Measurements from ENCODE around the gene FGF18. TPM values are rescaled to one million over a fixed set of nuclear protein-coding genes. Genes with fewer than 3 reads are reported as not detected.
"Not testable (repeated sequence)": the region's sequence is repeated elsewhere in the genome, so short reads cannot be mapped to it uniquely, and the experiment has no call there.

Gene FGF18
- polyA plus RNA-seq, 1 donor from 2014 or later = 1.2 TPM

DNA sequence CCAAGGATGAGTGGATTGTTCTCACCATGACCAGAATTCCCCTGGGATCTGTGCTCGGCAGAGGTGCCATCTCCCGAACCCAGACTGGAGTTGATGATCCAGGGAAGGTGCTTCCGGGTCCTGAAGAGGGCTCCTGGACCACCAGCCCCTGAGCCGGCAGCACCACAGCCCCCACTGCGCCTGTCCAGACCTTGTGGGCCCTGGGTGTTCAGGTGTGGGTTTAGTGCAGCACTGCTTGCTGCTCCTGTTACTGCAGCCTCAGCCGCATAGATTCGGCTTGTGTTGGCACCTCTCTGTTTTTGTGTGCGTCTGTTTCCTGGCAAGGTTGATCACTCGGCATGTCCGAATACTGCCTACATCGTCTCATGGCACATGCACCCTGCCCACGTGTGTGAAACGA, 48.1 kb upstream of the FGF18 start:
- TF ChIP-seq MXI1 (conservative IDR thresholded peaks at IDR 0.05; ENCODE audit: poor library complexity, severe bottlenecking) (no peak), RAD21 (conservative IDR thresholded peaks at IDR 0.05) (no peak), TAF1 (IDR thresholded peaks at IDR 0.05; ENCODE audit: low read depth) (no peak), EZH2 (IDR thresholded peaks at IDR 0.05; ENCODE audit: borderline replicate concordance, insufficient read depth, low read length, poor library complexity, severe bottlenecking) (no peak), EP300 (conservative IDR thresholded peaks at IDR 0.05; ENCODE audit: poor library complexity, severe bottlenecking) (no peak), POLR2AphosphoS5 (IDR thresholded peaks at IDR 0.05) (no peak)
- TF ChIP-seq, protein P1, sequence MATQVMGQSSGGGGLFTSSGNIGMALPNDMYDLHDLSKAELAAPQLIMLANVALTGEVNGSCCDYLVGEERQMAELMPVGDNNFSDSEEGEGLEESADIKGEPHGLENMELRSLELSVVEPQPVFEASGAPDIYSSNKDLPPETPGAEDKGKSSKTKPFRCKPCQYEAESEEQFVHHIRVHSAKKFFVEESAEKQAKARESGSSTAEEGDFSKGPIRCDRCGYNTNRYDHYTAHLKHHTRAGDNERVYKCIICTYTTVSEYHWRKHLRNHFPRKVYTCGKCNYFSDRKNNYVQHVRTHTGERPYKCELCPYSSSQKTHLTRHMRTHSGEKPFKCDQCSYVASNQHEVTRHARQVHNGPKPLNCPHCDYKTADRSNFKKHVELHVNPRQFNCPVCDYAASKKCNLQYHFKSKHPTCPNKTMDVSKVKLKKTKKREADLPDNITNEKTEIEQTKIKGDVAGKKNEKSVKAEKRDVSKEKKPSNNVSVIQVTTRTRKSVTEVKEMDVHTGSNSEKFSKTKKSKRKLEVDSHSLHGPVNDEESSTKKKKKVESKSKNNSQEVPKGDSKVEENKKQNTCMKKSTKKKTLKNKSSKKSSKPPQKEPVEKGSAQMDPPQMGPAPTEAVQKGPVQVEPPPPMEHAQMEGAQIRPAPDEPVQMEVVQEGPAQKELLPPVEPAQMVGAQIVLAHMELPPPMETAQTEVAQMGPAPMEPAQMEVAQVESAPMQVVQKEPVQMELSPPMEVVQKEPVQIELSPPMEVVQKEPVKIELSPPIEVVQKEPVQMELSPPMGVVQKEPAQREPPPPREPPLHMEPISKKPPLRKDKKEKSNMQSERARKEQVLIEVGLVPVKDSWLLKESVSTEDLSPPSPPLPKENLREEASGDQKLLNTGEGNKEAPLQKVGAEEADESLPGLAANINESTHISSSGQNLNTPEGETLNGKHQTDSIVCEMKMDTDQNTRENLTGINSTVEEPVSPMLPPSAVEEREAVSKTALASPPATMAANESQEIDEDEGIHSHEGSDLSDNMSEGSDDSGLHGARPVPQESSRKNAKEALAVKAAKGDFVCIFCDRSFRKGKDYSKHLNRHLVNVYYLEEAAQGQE (IDR thresholded peaks at IDR 0.05; ENCODE audit: borderline replicate concordance) = no peak
- H3K36me3 ChIP-seq (ENCODE audit: insufficient read depth, low read length) = no peaks in the 10 kb centered on the region

DNA sequence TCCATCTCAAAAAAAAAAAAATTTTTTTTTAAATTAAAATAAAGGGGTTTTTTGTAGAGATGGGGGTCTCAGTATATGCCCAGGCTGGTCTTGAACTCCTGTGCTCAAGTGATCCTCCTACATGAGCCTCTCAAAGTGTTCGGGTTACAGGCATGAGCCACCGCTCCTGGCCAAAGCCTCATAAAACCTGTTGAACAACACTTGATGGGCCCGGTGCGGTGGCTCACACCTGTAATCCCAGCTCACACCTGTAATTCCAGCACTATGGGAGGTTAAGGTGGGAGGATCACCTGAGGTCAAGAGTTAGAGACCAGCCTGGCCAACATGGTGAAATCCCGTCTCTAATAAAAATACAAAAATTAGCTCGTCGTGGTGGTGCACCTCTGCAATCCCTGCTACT, 39.5 kb upstream of the FGF18 start:
- TF ChIP-seq EP300 (conservative IDR thresholded peaks at IDR 0.05; ENCODE audit: poor library complexity, severe bottlenecking) = no peak
- TF ChIP-seq, protein P1 (IDR thresholded peaks at IDR 0.05; ENCODE audit: borderline replicate concordance) = no peak
- TF ChIP-seq RAD21 (conservative IDR thresholded peaks at IDR 0.05) = no peak
- TF ChIP-seq, protein P2, sequence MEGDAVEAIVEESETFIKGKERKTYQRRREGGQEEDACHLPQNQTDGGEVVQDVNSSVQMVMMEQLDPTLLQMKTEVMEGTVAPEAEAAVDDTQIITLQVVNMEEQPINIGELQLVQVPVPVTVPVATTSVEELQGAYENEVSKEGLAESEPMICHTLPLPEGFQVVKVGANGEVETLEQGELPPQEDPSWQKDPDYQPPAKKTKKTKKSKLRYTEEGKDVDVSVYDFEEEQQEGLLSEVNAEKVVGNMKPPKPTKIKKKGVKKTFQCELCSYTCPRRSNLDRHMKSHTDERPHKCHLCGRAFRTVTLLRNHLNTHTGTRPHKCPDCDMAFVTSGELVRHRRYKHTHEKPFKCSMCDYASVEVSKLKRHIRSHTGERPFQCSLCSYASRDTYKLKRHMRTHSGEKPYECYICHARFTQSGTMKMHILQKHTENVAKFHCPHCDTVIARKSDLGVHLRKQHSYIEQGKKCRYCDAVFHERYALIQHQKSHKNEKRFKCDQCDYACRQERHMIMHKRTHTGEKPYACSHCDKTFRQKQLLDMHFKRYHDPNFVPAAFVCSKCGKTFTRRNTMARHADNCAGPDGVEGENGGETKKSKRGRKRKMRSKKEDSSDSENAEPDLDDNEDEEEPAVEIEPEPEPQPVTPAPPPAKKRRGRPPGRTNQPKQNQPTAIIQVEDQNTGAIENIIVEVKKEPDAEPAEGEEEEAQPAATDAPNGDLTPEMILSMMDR (IDR thresholded peaks at IDR 0.05; ENCODE audit: poor library complexity, severe bottlenecking) = no peak
- no peak for TF ChIP-seq TAF1 (IDR thresholded peaks at IDR 0.05; ENCODE audit: low read depth)
- no peak for TF ChIP-seq MXI1 (conservative IDR thresholded peaks at IDR 0.05; ENCODE audit: poor library complexity, severe bottlenecking)
- no peak for TF ChIP-seq SMC3 (conservative IDR thresholded peaks at IDR 0.05; ENCODE audit: poor library complexity)
- TF ChIP-seq EZH2 (IDR thresholded peaks at IDR 0.05; ENCODE audit: borderline replicate concordance, insufficient read depth, low read length, poor library complexity, severe bottlenecking) = no peak
- TF ChIP-seq POLR2AphosphoS5 (IDR thresholded peaks at IDR 0.05) = no peak
- Histone ChIP-seq H3K4me2 (ENCODE audit: low read length) (no peak overlapping the region), H2AFZ (ENCODE audit: low read depth, low read length) (no peak overlapping the region), H3K9me3 (ENCODE audit: low read length) (no peaks in the 10 kb centered on the region), H3K9me2 (ENCODE audit: insufficient read depth, low read length) (no peaks in the 10 kb centered on the region), H3K27ac (ENCODE audit: low read length) (no peak overlapping the region), H3F3A (ENCODE audit: insufficient read depth, low read length, poor library complexity, severe bottlenecking) (no peaks in the 10 kb centered on the region), H4K20me1 (ENCODE audit: insufficient read depth) (no peaks in the 10 kb centered on the region), H3K9ac (ENCODE audit: low read length) (no peak overlapping the region), H3K4me3 (ENCODE audit: low read length) (no peak overlapping the region), H3K36me3 (ENCODE audit: insufficient read depth, low read length) (no peaks in the 10 kb centered on the region), H3K27me3 (ENCODE audit: insufficient read depth, low read depth, low read length) (no peaks in the 10 kb centered on the region), H3K79me2 (replicated peaks; ENCODE audit: insufficient read depth, low read length) (no peaks in the 10 kb centered on the region)

More for the DNA sequence above, 48.1 kb upstream of the FGF18 start:
- Histone ChIP-seq H3K9me2 (ENCODE audit: insufficient read depth, low read length) (no peaks in the 10 kb centered on the region), H2AFZ (ENCODE audit: low read depth, low read length) (no peak overlapping the region), H3K4me2 (ENCODE audit: low read length) (no peak overlapping the region), H3K9ac (ENCODE audit: low read length) (no peak overlapping the region), H3K79me2 (replicated peaks; ENCODE audit: insufficient read depth, low read length) (no peaks in the 10 kb centered on the region), H3K27ac (ENCODE audit: low read length) (no peak overlapping the region), H4K20me1 (ENCODE audit: insufficient read depth) (no peaks in the 10 kb centered on the region), H3K9me3 (ENCODE audit: low read length) (no peaks in the 10 kb centered on the region), H3K4me3 (ENCODE audit: low read length) (no peak overlapping the region), H3K27me3 (ENCODE audit: insufficient read depth, low read depth, low read length) (no peaks in the 10 kb centered on the region), H3F3A (ENCODE audit: insufficient read depth, low read length, poor library complexity, severe bottlenecking) (no peaks in the 10 kb centered on the region)

DNA sequence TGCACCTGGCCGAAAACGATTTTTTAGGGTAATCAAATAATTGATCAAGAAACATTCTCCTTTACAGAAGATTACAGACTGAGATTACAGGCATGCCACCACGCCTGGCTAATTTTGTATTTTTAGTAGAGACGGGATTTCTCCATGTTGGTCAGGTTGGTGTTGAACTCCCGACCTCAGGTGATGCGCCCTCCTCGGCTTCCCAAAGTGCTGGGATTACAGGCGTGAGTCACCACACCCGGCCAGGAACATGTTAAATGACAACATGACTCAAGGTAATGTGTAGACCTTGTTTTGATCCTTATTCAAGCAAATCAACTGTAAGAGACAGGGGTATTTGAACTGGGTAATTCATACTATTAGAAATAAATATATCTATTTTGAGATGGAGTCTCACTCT, 35.0 kb upstream of the FGF18 start:
- not testable (repeated sequence) for H2AFZ ChIP-seq (ENCODE audit: low read depth, low read length); H3K36me3 ChIP-seq (ENCODE audit: insufficient read depth, low read length); H3K4me3 ChIP-seq (ENCODE audit: low read length); H3K27ac ChIP-seq (ENCODE audit: low read length); H3F3A ChIP-seq (ENCODE audit: insufficient read depth, low read length, poor library complexity, severe bottlenecking); H3K9me3 ChIP-seq (ENCODE audit: low read length); H3K4me2 ChIP-seq (ENCODE audit: low read length); H3K9me2 ChIP-seq (ENCODE audit: insufficient read depth, low read length); H3K9ac ChIP-seq (ENCODE audit: low read length); H4K20me1 ChIP-seq (ENCODE audit: insufficient read depth); H3K79me2 ChIP-seq (replicated peaks; ENCODE audit: insufficient read depth, low read length); H3K27me3 ChIP-seq (ENCODE audit: insufficient read depth, low read depth, low read length)

DNA sequence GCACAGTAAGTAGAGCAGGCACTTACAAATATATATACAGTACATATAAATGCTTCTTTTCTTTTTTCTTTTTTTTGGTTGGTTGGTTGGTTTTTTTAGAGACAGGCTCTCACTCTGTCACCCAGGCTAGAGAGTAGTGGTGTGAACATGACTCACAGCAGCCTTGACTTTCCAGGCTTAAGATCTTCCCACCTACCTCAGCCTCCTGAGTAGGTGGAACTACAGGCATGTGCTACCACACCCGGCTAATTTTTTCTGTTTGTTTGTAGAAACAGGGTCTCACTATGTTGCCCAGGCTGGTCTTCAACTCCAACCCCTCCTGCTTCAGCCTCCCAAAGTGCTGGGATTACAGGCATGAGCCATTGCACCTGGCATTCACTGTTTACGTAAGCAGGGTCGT, 34.4 kb upstream of the FGF18 start:
- H3K27ac ChIP-seq (ENCODE audit: low read length); H3K27me3 ChIP-seq (ENCODE audit: insufficient read depth, low read depth, low read length); H3K9me3 ChIP-seq (ENCODE audit: low read length); H3K9ac ChIP-seq (ENCODE audit: low read length); H3K36me3 ChIP-seq (ENCODE audit: insufficient read depth, low read length); H3K4me3 ChIP-seq (ENCODE audit: low read length); H3F3A ChIP-seq (ENCODE audit: insufficient read depth, low read length, poor library complexity, severe bottlenecking); H3K4me2 ChIP-seq (ENCODE audit: low read length); H4K20me1 ChIP-seq (ENCODE audit: insufficient read depth); H3K9me2 ChIP-seq (ENCODE audit: insufficient read depth, low read length); H2AFZ ChIP-seq (ENCODE audit: low read depth, low read length): not testable (repeated sequence)
- H3K79me2 ChIP-seq (replicated peaks; ENCODE audit: insufficient read depth, low read length) = peaks cover 15% of the 10 kb centered on the region

Data from neural cell (in vitro differentiated cells).